ENCODE measurements around the gene FXYD6.

The FXYD6 gene

DNA sequence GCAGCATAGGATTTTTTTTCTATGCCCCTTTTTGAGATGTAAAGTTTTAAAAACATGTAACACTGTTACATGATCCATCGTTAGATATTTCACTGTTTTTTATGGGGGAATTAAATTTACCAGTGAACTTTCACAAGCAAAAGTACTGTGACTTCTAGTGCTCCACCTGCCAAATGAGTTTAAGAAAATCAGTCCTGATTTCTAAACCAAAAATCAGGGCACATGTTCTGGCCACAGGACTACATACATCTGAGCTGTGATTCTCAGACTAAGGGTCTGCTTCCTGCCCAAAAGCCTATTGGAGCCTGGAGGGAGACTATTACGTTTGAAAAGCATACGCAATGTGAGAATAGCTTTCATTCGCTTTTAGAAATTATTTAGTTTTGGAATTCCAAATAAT, 30.3 kb upstream of the FXYD6 start:
- Histone ChIP-seq H3K27ac (no peak overlapping the region), H3K9me3 (no peaks in the 10 kb centered on the region), H3K4me1 (ENCODE audit: control insufficient read depth in 1 of 2, insufficient read depth in 1 of 2, low read depth in 1 of 2, low read length in 1 of 2) (no peaks in the 10 kb centered on the region), H3K36me3 (no peaks in the 10 kb centered on the region), H3K27me3 (no peaks in the 10 kb centered on the region), H3K4me3 (ENCODE audit: low read depth in 1 of 2, low read length in 1 of 2) (no peak overlapping the region)
- TF ChIP-seq, protein P1, sequence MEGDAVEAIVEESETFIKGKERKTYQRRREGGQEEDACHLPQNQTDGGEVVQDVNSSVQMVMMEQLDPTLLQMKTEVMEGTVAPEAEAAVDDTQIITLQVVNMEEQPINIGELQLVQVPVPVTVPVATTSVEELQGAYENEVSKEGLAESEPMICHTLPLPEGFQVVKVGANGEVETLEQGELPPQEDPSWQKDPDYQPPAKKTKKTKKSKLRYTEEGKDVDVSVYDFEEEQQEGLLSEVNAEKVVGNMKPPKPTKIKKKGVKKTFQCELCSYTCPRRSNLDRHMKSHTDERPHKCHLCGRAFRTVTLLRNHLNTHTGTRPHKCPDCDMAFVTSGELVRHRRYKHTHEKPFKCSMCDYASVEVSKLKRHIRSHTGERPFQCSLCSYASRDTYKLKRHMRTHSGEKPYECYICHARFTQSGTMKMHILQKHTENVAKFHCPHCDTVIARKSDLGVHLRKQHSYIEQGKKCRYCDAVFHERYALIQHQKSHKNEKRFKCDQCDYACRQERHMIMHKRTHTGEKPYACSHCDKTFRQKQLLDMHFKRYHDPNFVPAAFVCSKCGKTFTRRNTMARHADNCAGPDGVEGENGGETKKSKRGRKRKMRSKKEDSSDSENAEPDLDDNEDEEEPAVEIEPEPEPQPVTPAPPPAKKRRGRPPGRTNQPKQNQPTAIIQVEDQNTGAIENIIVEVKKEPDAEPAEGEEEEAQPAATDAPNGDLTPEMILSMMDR (IDR thresholded peaks at IDR 0.05): no peak

DNA sequence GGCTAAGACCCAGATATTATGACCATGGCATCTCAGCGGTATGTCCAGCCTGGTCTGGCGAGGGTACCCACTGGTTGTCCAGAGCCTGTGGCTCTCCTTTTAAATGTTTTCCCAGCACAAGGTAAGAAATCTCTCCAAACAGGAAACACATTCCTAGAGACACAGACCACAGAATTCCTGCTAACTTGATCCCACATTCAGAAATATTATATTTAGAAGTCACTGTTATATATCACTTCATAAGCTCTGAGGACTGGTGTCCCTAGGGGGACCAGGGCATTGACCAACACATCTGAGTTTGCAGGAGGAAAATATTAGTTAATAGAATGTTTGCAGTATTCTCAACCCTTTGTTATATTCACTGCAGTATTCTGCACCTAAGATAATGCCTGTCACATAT, 29.7 kb upstream of the FXYD6 start:
- Histone ChIP-seq H3K4me3 (ENCODE audit: low read depth in 1 of 2, low read length in 1 of 2) (no peak overlapping the region), H3K27me3 (no peaks in the 10 kb centered on the region), H3K27ac (no peak overlapping the region), H3K4me1 (ENCODE audit: control insufficient read depth in 1 of 2, insufficient read depth in 1 of 2, low read depth in 1 of 2, low read length in 1 of 2) (no peaks in the 10 kb centered on the region), H3K36me3 (no peaks in the 10 kb centered on the region), H3K9me3 (no peaks in the 10 kb centered on the region)
- TF ChIP-seq, protein P1 (IDR thresholded peaks at IDR 0.05): no peak

- no peaks in the 10 kb centered on the region for H3K36me3 ChIP-seq
- no peaks in the 10 kb centered on the region for H3K9me3 ChIP-seq
- TF ChIP-seq, protein P1 (IDR thresholded peaks at IDR 0.05): no peak
- H3K27me3 ChIP-seq: no peaks in the 10 kb centered on the region
- H3K4me1 ChIP-seq (ENCODE audit: control insufficient read depth in 1 of 2, insufficient read depth in 1 of 2, low read depth in 1 of 2, low read length in 1 of 2): no peaks in the 10 kb centered on the region
- H3K4me3 ChIP-seq (ENCODE audit: low read depth in 1 of 2, low read length in 1 of 2): no peak overlapping the region
- no peak overlapping the region for H3K27ac ChIP-seq
Measured at GRCh38 chr11:117905524-117905923, 29.1 kb upstream of the FXYD6 start.

DNA sequence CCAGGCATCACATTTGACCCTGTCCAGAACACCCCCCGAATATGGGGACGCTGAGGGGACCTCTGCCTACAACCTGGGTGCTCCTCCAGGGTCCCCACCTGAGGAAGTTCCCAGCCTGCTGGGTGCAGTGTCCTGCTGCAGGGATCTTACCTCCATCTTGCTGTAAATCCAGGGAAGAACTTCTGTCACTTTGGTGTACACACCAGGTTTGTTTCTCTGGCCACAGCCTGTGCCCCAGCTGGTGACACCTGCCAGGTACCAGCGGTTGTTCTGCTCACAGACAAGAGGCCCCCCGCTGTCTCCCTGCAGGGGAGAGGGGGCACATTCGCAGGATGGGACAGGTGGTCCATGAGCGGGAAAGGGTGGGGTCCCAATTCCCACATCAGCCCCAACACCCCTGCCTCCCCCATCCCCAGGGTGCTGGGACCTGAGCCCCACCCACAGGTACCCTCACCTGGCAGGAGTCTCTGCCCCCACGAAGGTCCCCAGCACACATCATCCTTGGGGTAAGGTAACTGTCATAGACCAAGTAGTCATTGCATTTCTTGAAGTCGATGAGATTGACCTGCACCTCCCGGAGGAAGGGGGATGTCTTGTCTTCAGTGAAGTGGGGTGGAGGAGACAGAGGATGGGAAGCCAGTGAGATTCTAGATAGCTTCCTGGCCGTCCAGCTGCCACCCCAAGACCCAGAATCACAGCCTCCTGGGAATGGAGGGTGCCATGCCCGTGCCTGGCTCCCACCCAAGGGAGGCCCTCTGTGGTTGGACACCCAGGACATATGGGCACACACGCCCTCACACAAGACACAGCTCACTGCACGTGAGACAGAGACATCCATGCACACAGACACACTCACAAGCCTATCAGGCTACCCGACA, 27.3 kb upstream of the FXYD6 start:
- no peak overlapping the region for H3K4me3 ChIP-seq (ENCODE audit: low read depth in 1 of 2, low read length in 1 of 2)
- TF ChIP-seq, protein P1 (IDR thresholded peaks at IDR 0.05): no peak
- no peak overlapping the region for H3K27ac ChIP-seq
- no peaks in the 10 kb centered on the region for H3K27me3 ChIP-seq
- no peaks in the 10 kb centered on the region for H3K4me1 ChIP-seq (ENCODE audit: control insufficient read depth in 1 of 2, insufficient read depth in 1 of 2, low read depth in 1 of 2, low read length in 1 of 2)
- H3K9me3 ChIP-seq: no peaks in the 10 kb centered on the region
- no peaks in the 10 kb centered on the region for H3K36me3 ChIP-seq

GRCh38 chr11:117902001-117902845, 25.8 kb upstream of the FXYD6 start:
- H3K9me3 ChIP-seq: no peaks in the 10 kb centered on the region
- TF ChIP-seq, protein P1 (IDR thresholded peaks at IDR 0.05): no peak
- no peak overlapping the region for H3K27ac ChIP-seq
- H3K4me3 ChIP-seq (ENCODE audit: low read depth in 1 of 2, low read length in 1 of 2): no peak overlapping the region
- H3K4me1 ChIP-seq (ENCODE audit: control insufficient read depth in 1 of 2, insufficient read depth in 1 of 2, low read depth in 1 of 2, low read length in 1 of 2): no peaks in the 10 kb centered on the region
- no peaks in the 10 kb centered on the region for H3K27me3 ChIP-seq
- H3K36me3 ChIP-seq: no peaks in the 10 kb centered on the region
